Esophagus (tissue), 2 donors: ENCODE measurements around the gene RBM17. TPM values are rescaled to one million over a fixed set of nuclear protein-coding genes. Genes with fewer than 3 reads are reported as not detected.

Experiments
- H3K27ac ChIP-seq, 2 donors: one replicate each; pipeline ENCODE4 v1.5.1; 2013; ENCODE audit warnings: low read depth in 2 of 2, mild to moderate bottlenecking in 2 of 2, inconsistent platforms in 1 of 2, low read length in 1 of 2, moderate library complexity in 1 of 2
- H3K27me3 ChIP-seq, 2 donors: one replicate each; pipeline ENCODE4 v1.6.1; 2013; ENCODE audit warnings: low read length in 2 of 2, control low read depth in 1 of 2, mild to moderate bottlenecking in 1 of 2; ENCODE audit not compliant: insufficient read depth in 2 of 2, control insufficient read depth in 1 of 2
- H3K36me3 ChIP-seq, 2 donors: one replicate each; pipeline ENCODE4 v1.6.1; 2013; ENCODE audit warnings: low read length in 1 of 2; ENCODE audit not compliant: control insufficient read depth in 2 of 2, insufficient read depth in 2 of 2
- H3K4me1 ChIP-seq, 2 donors: one replicate each; pipeline ENCODE4 v1.6.1; 2013; ENCODE audit warnings: low read length in 1 of 2; ENCODE audit not compliant: control insufficient read depth in 2 of 2, insufficient read depth in 2 of 2
- H3K4me3 ChIP-seq, 2 donors: one replicate each; pipeline ENCODE4 v1.5.1; 2013; ENCODE audit warnings: low read length in 2 of 2, mild to moderate bottlenecking in 2 of 2, low read depth in 1 of 2, moderate library complexity in 1 of 2
- H3K9me3 ChIP-seq, 2 donors: one replicate each; pipeline ENCODE4 v1.6.1; 2013; ENCODE audit warnings: mild to moderate bottlenecking in 2 of 2, low read depth in 1 of 2, low read length in 1 of 2, moderate library complexity in 1 of 2; ENCODE audit not compliant: control insufficient read depth in 2 of 2, insufficient read depth in 1 of 2
- WGBS, 2 donors: extraction: QIAGEN DNeasy Blood & Tissue Kit; methylation state at CpG; one replicate each; pipeline ENCODE4 v1.1.7; 2013; 5-methylcytosine and 5-hydroxymethylcytosine counted together
- polyA plus RNA-seq, 2 donors: library from polyadenylated mRNA; stranded (reverse); fragments of 200-250 nt; gene quantifications; one replicate each; pipeline ENCODE4 v1.2.3, GENCODE V29; 2013
- donor health status: healthy with polysubstance abuse.
- donor health status: Bipolar disorder and iron deficiency.

Gene RBM17
- polyA plus RNA-seq, 2 donors, result 51.2 to 57.3 TPM

GRCh38 chr10:6047847-6048246 lies 41.0 kb upstream of the RBM17 start:
- Histone ChIP-seq H3K27me3 (no peaks in the 10 kb centered on the region), H3K4me1 (peaks cover 0 to 4% of the 10 kb centered on the region in 2 donors), H3K9me3 (no peaks in the 10 kb centered on the region), H3K27ac (no peak overlapping the region), H3K36me3 (no peaks in the 10 kb centered on the region), H3K4me3 (no peak overlapping the region)
- WGBS, 2 donors, result 88 to 90% methylated on average over 7 of the region's 7 CpGs

GRCh38 chr10:6048281-6049030 lies 40.4 kb upstream of the RBM17 start:
- no peak overlapping the region for H3K4me3 ChIP-seq
- no peak overlapping the region for H3K27ac ChIP-seq
- H3K9me3 ChIP-seq, result no peaks in the 10 kb centered on the region
- no peaks in the 10 kb centered on the region for H3K27me3 ChIP-seq
- no peaks in the 10 kb centered on the region for H3K36me3 ChIP-seq
- WGBS, 2 donors, result 92 to 96% methylated on average over 7 of the region's 7 CpGs
- H3K4me1 ChIP-seq, result peaks cover 0 to 4% of the 10 kb centered on the region in 2 donors

- H3K4me3 ChIP-seq, result no peak overlapping the region
- H3K4me1 ChIP-seq, result peaks cover 0 to 4% of the 10 kb centered on the region in 2 donors
- no peak overlapping the region for H3K27ac ChIP-seq
- H3K27me3 ChIP-seq, result no peaks in the 10 kb centered on the region
- no peaks in the 10 kb centered on the region for H3K36me3 ChIP-seq
- no peaks in the 10 kb centered on the region for H3K9me3 ChIP-seq
- 91 to 97% methylated on average over 2 of the region's 2 CpGs for WGBS, 2 donors
These were observed 39.8 kb upstream of the RBM17 start for GRCh38 chr10:6049031-6049400.

GRCh38 chr10:6050801-6051445 lies 37.9 kb upstream of the RBM17 start:
- no peaks in the 10 kb centered on the region for H3K9me3 ChIP-seq
- peaks cover 0 to 4% of the 10 kb centered on the region in 2 donors for H3K4me1 ChIP-seq
- 5 to 20% methylated on average over 18 of the region's 18 CpGs for WGBS, 2 donors
- H3K36me3 ChIP-seq, result no peaks in the 10 kb centered on the region
- H3K4me3 ChIP-seq, result peak overlapping the region; percentile 32 to 33
- H3K27me3 ChIP-seq, result no peaks in the 10 kb centered on the region
- peak overlapping the region; percentile 53 to 62 for H3K27ac ChIP-seq

- Histone ChIP-seq H3K4me1 (peaks cover 0 to 4% of the 10 kb centered on the region in 2 donors), H3K36me3 (no peaks in the 10 kb centered on the region), H3K27me3 (no peaks in the 10 kb centered on the region), H3K27ac (peak overlapping the region in 1 of 2 donors; percentile 29), H3K4me3 (no peak overlapping the region), H3K9me3 (no peaks in the 10 kb centered on the region)
- WGBS, 2 donors, result 70 to 72% methylated on average over 17 of the region's 17 CpGs
These were observed 36.3 kb upstream of the RBM17 start for GRCh38 chr10:6052247-6053221.

GRCh38 chr10:6053303-6053702 lies 35.5 kb upstream of the RBM17 start:
- H3K9me3 ChIP-seq, result no peaks in the 10 kb centered on the region
- H3K27ac ChIP-seq, result no peak overlapping the region
- no peaks in the 10 kb centered on the region for H3K36me3 ChIP-seq
- H3K4me3 ChIP-seq, result no peak overlapping the region
- WGBS, 2 donors, result 81 to 90% methylated on average over 4 of the region's 4 CpGs
- no peaks in the 10 kb centered on the region for H3K27me3 ChIP-seq
- peaks cover 0 to 4% of the 10 kb centered on the region in 2 donors for H3K4me1 ChIP-seq

- no peaks in the 10 kb centered on the region for H3K9me3 ChIP-seq
- no peak overlapping the region for H3K4me3 ChIP-seq
- H3K27me3 ChIP-seq, result no peaks in the 10 kb centered on the region
- H3K27ac ChIP-seq, result no peak overlapping the region
- 50 to 61% methylated on average over 18 of the region's 18 CpGs for WGBS, 2 donors
- peaks cover 0 to 4% of the 10 kb centered on the region in 2 donors for H3K4me1 ChIP-seq
- H3K36me3 ChIP-seq, result no peaks in the 10 kb centered on the region
These were observed 34.8 kb upstream of the RBM17 start for GRCh38 chr10:6053816-6054631.

GRCh38 chr10:6054884-6055283 lies 34.0 kb upstream of the RBM17 start:
- H3K9me3 ChIP-seq, result no peaks in the 10 kb centered on the region
- no peaks in the 10 kb centered on the region for H3K27me3 ChIP-seq
- H3K36me3 ChIP-seq, result no peaks in the 10 kb centered on the region
- no peak overlapping the region for H3K4me3 ChIP-seq
- WGBS, 2 donors, result 89 to 91% methylated on average over 5 of the region's 5 CpGs
- peaks cover 0 to 4% of the 10 kb centered on the region in 2 donors for H3K4me1 ChIP-seq
- no peak overlapping the region for H3K27ac ChIP-seq

- Histone ChIP-seq H3K27ac (no peak overlapping the region), H3K4me1 (no peaks in the 10 kb centered on the region), H3K9me3 (no peaks in the 10 kb centered on the region), H3K36me3 (no peaks in the 10 kb centered on the region), H3K27me3 (no peaks in the 10 kb centered on the region), H3K4me3 (no peak overlapping the region)
- WGBS, 2 donors, result 84 to 92% methylated on average over 4 of the region's 4 CpGs
These were observed 32.9 kb upstream of the RBM17 start for GRCh38 chr10:6055929-6056328.
